ENCODE results near the gene DNAH10.

DNA sequence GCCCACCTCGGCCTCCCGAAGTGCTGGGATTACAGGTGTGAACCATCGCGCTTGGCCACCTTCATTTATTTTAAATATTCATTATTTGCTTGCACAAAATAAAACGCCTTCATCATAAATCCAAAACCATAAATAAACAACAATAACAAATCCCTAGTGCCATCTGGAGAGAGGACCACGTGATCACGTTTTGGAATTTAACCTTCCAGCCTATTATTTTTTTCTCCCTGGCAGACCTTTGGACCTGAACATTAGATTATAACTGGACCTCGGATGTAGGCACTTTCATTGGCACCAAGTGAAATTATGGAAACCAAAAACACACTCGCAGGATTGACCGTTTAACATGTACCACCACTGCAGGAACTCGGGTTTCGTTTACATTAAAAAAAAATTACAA, 2.0 kb downstream of the DNAH10 start:
- TF ChIP-seq, protein P1, sequence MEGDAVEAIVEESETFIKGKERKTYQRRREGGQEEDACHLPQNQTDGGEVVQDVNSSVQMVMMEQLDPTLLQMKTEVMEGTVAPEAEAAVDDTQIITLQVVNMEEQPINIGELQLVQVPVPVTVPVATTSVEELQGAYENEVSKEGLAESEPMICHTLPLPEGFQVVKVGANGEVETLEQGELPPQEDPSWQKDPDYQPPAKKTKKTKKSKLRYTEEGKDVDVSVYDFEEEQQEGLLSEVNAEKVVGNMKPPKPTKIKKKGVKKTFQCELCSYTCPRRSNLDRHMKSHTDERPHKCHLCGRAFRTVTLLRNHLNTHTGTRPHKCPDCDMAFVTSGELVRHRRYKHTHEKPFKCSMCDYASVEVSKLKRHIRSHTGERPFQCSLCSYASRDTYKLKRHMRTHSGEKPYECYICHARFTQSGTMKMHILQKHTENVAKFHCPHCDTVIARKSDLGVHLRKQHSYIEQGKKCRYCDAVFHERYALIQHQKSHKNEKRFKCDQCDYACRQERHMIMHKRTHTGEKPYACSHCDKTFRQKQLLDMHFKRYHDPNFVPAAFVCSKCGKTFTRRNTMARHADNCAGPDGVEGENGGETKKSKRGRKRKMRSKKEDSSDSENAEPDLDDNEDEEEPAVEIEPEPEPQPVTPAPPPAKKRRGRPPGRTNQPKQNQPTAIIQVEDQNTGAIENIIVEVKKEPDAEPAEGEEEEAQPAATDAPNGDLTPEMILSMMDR (IDR thresholded peaks at IDR 0.05): no peak
- TF ChIP-seq SIN3A (IDR thresholded peaks at IDR 0.05; ENCODE audit: borderline replicate concordance, insufficient read depth, low read depth, low read length) (no peak), POLR2AphosphoS5 (IDR thresholded peaks at IDR 0.05; ENCODE audit: low read depth, low read length) (no peak)
